Neural cell (in vitro differentiated cells): ENCODE results near the gene CREBBP.

Experiments used
- CTCF ChIP-seq: fragments of 450-650 bp; IDR thresholded peaks from 2 replicates; pipeline ENCODE4 v1.5.1; 2014; ENCODE audit warnings: antibody characterized with exemption, mild to moderate bottlenecking, moderate library complexity; ENCODE audit not compliant: poor library complexity, severe bottlenecking
- EP300 ChIP-seq: fragments of 450-650 bp; conservative IDR thresholded peaks from 2 replicates; pipeline ENCODE4 v1.6.1; 2014; ENCODE audit warnings: antibody characterized with exemption, mild to moderate bottlenecking, moderate library complexity; ENCODE audit not compliant: poor library complexity, severe bottlenecking
- EZH2 ChIP-seq: fragments of 200-600, 300-800 bp; shearing (Covaris generic), sonication (generic); IDR thresholded peaks from 2 replicates; pipeline ENCODE4 v1.6.1; 2014; ENCODE audit warnings: antibody characterized with exemption, low read length, borderline replicate concordance, mild to moderate bottlenecking; ENCODE audit not compliant: insufficient read depth, poor library complexity, severe bottlenecking
- MXI1 ChIP-seq: fragments of 450-650 bp; conservative IDR thresholded peaks from 2 replicates; pipeline ENCODE4 v1.6.1; 2014; ENCODE audit warnings: antibody characterized with exemption, mild to moderate bottlenecking; ENCODE audit not compliant: poor library complexity, severe bottlenecking
- POLR2AphosphoS5 ChIP-seq: IDR thresholded peaks from 2 replicates; pipeline ENCODE4 v1.6.1; 2012
- RAD21 ChIP-seq: fragments of 450-650 bp; conservative IDR thresholded peaks from 2 replicates; pipeline ENCODE4 v1.6.1; 2014; ENCODE audit warnings: antibody characterized with exemption, mild to moderate bottlenecking, moderate library complexity
- SMC3 ChIP-seq: fragments of 450-650 bp; conservative IDR thresholded peaks from 2 replicates; pipeline ENCODE4 v1.6.1; 2014; ENCODE audit warnings: antibody characterized with exemption, mild to moderate bottlenecking, moderate library complexity; ENCODE audit not compliant: poor library complexity
- TAF1 ChIP-seq: IDR thresholded peaks from 2 replicates; pipeline ENCODE4 v1.6.1; 2012; ENCODE audit warnings: low read depth

- TF ChIP-seq EZH2 (no peak), EP300 (no peak), CTCF (no peak), MXI1 (no peak), SMC3 (no peak), TAF1 (no peak), RAD21 (no peak), POLR2AphosphoS5 (no peak)
Measured at GRCh38 chr16:3859889-3860288, 20.6 kb downstream of the CREBBP start.
